Esophagus muscularis mucosa (tissue), 4 donors: ENCODE results near the gene OVCA2. TPM values are rescaled to one million over a fixed set of nuclear protein-coding genes. Genes with fewer than 3 reads are reported as not detected.

Experiments used
- DNase-seq: peaks from one replicate; pipeline ENCODE4 v3.0.0-alpha.2; 2017; ENCODE audit errors: extremely low spot score
- H3K27ac ChIP-seq, 4 donors: fragments of 200-600 bp; sonication (generic); replicated peaks in 1 of 4; 1 replicate in 3 of 4; 2 replicates in 1 of 4; pipeline ENCODE4 v1.5.1; 2016 to 2019; ENCODE audit warnings: mild to moderate bottlenecking in 1 of 4
- H3K27me3 ChIP-seq, 4 donors: fragments of 200-600 bp; sonication (generic); one replicate each; pipeline versions ENCODE4 v1.5.1 to v1.6.0; 2016 to 2019
- H3K36me3 ChIP-seq, 4 donors: fragments of 200-600 bp; sonication (generic); one replicate each; pipeline ENCODE4 v1.5.1; 2016 to 2019
- H3K4me1 ChIP-seq, 4 donors: fragments of 200-600 bp; sonication (generic); one replicate each; pipeline ENCODE4 v1.5.1; 2016 to 2019
- H3K4me3 ChIP-seq, 4 donors: fragments of 200-600 bp; sonication (generic); 1 replicate in 2 of 4; 2 replicates in 2 of 4; pipeline ENCODE4 v1.5.1; 2016 to 2019; ENCODE audit warnings: mild to moderate bottlenecking in 4 of 4, moderate library complexity in 1 of 4
- H3K9me3 ChIP-seq, 4 donors: fragments of 200-600 bp; sonication (generic); 1 replicate in 3 of 4; 2 replicates in 1 of 4; pipeline ENCODE4 v1.5.1; 2016 to 2019
- EP300 ChIP-seq: sonication (generic); formaldehyde crosslinking; IDR thresholded peaks from one replicate; pipeline ENCODE4 v1.6.1; 2017; ENCODE audit warnings: antibody characterized with exemption
- POLR2A ChIP-seq: fragments of 450-650 bp; IDR thresholded peaks from one replicate; pipeline ENCODE4 v1.6.1; 2017; ENCODE audit warnings: antibody characterized with exemption, moderate library complexity, mild to moderate bottlenecking, low read depth
- POLR2AphosphoS5 ChIP-seq, 2 donors: sonication (generic); formaldehyde crosslinking; IDR thresholded peaks; one replicate each; pipeline ENCODE4 v1.6.1; 2017; ENCODE audit warnings: antibody characterized with exemption in 2 of 2
- WGBS: methylation state at CpG from one replicate; pipeline ENCODE4 v1.1.5; 2018; 5-methylcytosine and 5-hydroxymethylcytosine counted together
- intact Hi-C: fragments of 100-400 bp; cut with DNase I; formaldehyde crosslinking; loops from one replicate; pipeline ENCODE4 v1.15.1; 2023
- total RNA-seq, 4 donors: library from RNA; depleted of rRNA; stranded (reverse); fragments of >200 nt; gene quantifications; one replicate each; pipeline versions ENCODE4 v1.1.0 to v1.2.1, GENCODE V29; 2016
- TF ChIP-seq, protein P1 (sequence below), 3 experiments: fragments of 200-600 bp in 2 of 3; fragments of 450-650 bp in 1 of 3; sonication (generic) in 2 of 3; IDR thresholded peaks; one replicate each; pipeline ENCODE4 v1.5.1; 2017 to 2019; ENCODE audit warnings: antibody characterized with exemption in 3 of 3, mild to moderate bottlenecking in 2 of 3, moderate library complexity in 1 of 3

OVCA2 gene
- total RNA-seq, 4 donors from 2014 or later = 34.9 to 38.9 (median 38.0) TPM

DNA sequence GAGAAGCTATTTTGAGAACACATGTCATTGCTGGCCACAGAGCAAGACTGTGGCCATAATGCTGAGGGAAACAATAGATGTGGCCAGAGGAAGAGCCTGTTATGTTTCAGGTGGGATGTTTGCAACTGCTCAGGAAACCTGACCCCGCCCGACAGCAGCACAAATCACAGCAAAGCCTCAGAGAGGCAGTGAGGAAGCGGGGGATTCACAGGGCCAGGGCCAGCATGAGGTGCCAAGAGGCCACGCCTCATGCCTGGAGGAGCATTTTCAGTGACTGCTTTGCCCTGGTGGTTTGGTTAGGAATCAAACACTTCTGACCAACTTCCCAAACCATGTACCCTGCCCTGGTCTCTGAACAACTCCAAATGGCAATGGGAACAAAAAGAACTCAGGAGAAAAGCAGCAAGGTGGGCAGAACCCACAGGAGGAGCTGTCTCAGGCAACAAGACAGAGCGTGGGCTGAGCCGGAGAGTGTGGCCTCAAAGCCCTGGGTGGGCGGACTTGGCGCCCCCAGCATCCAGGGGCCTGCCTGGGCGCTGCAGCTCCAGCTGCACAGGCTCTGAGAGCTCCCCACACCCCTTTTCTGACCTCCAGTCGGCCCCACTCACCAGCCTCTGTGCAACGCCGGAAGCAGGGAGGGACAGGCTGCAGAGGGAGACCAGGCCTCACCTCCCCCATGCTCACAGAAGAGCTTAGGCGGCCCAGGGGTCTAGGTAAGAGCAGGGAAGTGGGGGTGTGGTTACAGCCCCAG, 33.7 kb downstream of the OVCA2 start:
- intact Hi-C loops = no loop called here
- 79% methylated on average over 10 of the region's 13 CpGs for WGBS
- H3K4me1 ChIP-seq = peaks cover 54 to 62% (median 57%) of the 10 kb centered on the region in 4 donors
- no peak overlapping the region for H3K4me3 ChIP-seq
- no peak for TF ChIP-seq POLR2A
- peak in 1 of 2 donors; percentile 25 for TF ChIP-seq POLR2AphosphoS5 (IDR thresholded peaks at IDR 0.05)
- no peak for TF ChIP-seq EP300
- TF ChIP-seq, protein P1, sequence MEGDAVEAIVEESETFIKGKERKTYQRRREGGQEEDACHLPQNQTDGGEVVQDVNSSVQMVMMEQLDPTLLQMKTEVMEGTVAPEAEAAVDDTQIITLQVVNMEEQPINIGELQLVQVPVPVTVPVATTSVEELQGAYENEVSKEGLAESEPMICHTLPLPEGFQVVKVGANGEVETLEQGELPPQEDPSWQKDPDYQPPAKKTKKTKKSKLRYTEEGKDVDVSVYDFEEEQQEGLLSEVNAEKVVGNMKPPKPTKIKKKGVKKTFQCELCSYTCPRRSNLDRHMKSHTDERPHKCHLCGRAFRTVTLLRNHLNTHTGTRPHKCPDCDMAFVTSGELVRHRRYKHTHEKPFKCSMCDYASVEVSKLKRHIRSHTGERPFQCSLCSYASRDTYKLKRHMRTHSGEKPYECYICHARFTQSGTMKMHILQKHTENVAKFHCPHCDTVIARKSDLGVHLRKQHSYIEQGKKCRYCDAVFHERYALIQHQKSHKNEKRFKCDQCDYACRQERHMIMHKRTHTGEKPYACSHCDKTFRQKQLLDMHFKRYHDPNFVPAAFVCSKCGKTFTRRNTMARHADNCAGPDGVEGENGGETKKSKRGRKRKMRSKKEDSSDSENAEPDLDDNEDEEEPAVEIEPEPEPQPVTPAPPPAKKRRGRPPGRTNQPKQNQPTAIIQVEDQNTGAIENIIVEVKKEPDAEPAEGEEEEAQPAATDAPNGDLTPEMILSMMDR (IDR thresholded peaks at IDR 0.05) = peak in 1 of 3 experiments; percentile 17
- H3K27ac ChIP-seq = peak overlapping the region; percentile 52 to 79 (median 70)
- no peaks in the 10 kb centered on the region for H3K27me3 ChIP-seq
- no peak for DNase-seq
- H3K36me3 ChIP-seq = peaks cover 11 to 76% (median 35%) of the 10 kb centered on the region in 4 donors
- H3K9me3 ChIP-seq = no peaks in the 10 kb centered on the region

DNA sequence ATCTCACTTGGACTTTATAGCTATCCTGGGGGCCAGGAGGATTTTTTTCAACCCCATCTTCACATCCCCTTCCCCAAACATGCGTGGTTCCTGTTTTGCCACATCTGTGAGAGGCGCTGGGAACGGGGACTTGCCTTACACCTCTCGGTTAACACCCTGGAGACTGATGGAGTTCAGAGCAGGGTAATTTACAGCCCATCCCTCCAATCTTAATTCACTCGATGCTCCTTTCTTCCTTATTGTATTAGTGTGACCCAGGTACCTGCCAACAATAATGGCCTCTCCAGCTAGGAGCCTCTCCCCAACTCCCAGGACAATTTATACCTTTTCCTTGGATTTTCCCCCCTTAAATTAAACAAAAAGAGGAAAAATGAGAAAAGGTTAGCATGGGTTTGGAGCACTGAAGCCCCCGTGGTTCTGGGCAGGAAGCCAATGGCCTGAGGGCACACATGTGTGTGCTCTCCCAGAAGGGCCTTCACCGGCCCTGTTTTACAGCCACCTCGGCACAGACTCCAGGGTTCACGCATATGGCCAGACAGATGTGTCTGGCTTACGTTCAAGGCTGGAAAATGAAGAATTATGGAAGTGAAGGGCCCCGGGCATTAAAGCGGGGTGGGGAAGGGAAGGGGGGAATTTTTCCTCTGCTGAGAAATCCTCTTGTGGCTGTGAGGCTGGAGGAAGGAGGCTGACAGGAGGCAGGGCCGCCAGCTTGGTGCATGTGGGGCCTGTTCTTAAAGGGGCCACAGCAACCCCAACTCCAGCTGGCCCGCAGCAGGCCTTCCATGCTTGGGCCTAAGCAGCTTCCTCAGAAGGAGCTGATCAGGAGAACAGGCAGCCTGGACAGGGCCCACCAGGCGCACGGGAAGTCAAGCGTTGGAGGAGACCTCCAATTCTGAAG, 34.5 kb downstream of the OVCA2 start:
- no peak overlapping the region for H3K4me3 ChIP-seq
- TF ChIP-seq EP300 (no peak), POLR2AphosphoS5 (IDR thresholded peaks at IDR 0.05) (no peak), POLR2A (no peak)
- TF ChIP-seq, protein P1 (IDR thresholded peaks at IDR 0.05) = no peak
- H3K9me3 ChIP-seq = no peaks in the 10 kb centered on the region
- H3K36me3 ChIP-seq = peaks cover 18 to 77% (median 39%) of the 10 kb centered on the region in 4 donors
- H3K27me3 ChIP-seq = no peaks in the 10 kb centered on the region
- WGBS = 55% methylated on average over 12 of the region's 17 CpGs
- peaks cover 46 to 54% (median 49%) of the 10 kb centered on the region in 4 donors for H3K4me1 ChIP-seq
- intact Hi-C loops = no loop called here
- peak; percentile 91 for DNase-seq
- peak overlapping the region; percentile 52 to 79 (median 70) for H3K27ac ChIP-seq

DNA sequence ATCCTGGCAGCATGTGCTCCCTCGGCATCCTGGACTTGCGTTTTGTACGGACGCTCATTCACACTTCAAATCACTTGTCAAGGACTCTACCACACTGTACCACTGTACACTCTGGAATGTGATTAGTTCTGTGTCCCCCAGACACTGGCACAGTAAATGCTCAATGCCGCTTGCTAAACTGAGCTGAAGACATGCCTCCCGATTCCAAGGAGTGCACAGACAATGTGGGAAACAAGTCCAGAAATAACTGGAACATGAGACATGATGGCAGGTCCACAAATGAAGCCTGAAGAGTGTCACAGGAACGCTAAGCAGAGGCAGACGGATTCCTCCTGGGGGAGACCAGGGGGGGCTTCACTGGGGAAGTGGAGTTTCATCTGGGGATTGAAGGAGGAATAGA, 35.2 kb downstream of the OVCA2 start:
- H3K36me3 ChIP-seq = peaks cover 24 to 77% (median 42%) of the 10 kb centered on the region in 4 donors
- no peak overlapping the region for H3K4me3 ChIP-seq
- H3K9me3 ChIP-seq = no peaks in the 10 kb centered on the region
- H3K4me1 ChIP-seq = peaks cover 41 to 52% (median 48%) of the 10 kb centered on the region in 4 donors
- H3K27me3 ChIP-seq = no peaks in the 10 kb centered on the region
- 60% methylated on average over 4 of the region's 8 CpGs for WGBS
- intact Hi-C loops = no loop called here
- H3K27ac ChIP-seq = peak overlapping the region; percentile 52 to 79 (median 70)
- TF ChIP-seq POLR2A (no peak), EP300 (no peak), POLR2AphosphoS5 (IDR thresholded peaks at IDR 0.05) (no peak)
- TF ChIP-seq, protein P1 (IDR thresholded peaks at IDR 0.05) = no peak
- no peak for DNase-seq

DNA sequence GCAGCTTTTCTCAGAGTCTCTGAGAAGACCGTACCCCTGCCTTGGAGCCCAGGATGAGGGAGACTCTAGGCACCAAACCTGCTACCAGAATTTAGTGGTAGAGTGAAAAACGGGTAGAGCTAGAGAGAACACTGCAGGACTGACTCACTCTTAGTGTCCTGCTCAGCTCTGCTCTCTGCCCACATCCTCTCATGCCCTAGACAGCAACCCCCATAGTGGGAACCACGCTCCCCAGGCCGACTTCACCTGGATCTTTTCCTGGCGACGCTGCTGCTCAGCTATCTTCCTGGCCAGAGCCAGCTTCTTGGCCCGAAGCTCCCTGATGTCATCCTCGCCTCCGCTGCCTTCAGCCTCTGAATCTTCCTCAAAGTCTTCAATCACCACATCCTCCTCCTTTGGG, 39.7 kb downstream of the OVCA2 start:
- Histone ChIP-seq H3K4me3 (no peak overlapping the region), H3K36me3 (peaks cover 24 to 73% (median 43%) of the 10 kb centered on the region in 4 donors), H3K27ac (peak overlapping the region; percentile 17 to 87 (median 36)), H3K4me1 (peaks cover 46 to 66% (median 61%) of the 10 kb centered on the region in 4 donors), H3K27me3 (no peaks in the 10 kb centered on the region), H3K9me3 (no peaks in the 10 kb centered on the region)
- WGBS = 70% methylated on average over 9 of the region's 9 CpGs
- no peak for DNase-seq
- intact Hi-C loops = no loop called here
- no peak for TF ChIP-seq EP300
- TF ChIP-seq, protein P1 (IDR thresholded peaks at IDR 0.05) = no peak
